IPS-15b (cell line): ENCODE measurements around the gene BTBD9.

Experiments
- H3K27me3 ChIP-seq: one replicate; pipeline ENCODE4 v1.6.1; 2013; ENCODE audit warnings: low read length; ENCODE audit not compliant: control insufficient read depth, insufficient read depth
- H3K36me3 ChIP-seq: one replicate; pipeline ENCODE4 v1.6.1; 2013; ENCODE audit warnings: low read length; ENCODE audit not compliant: control insufficient read depth, insufficient read depth
- H3K4me1 ChIP-seq: one replicate; pipeline ENCODE4 v1.6.1; 2013; ENCODE audit warnings: mild to moderate bottlenecking, low read length; ENCODE audit not compliant: control insufficient read depth, insufficient read depth
- H3K4me3 ChIP-seq: one replicate; pipeline ENCODE4 v1.5.1; 2013; ENCODE audit warnings: low read depth, low read length
- H3K9ac ChIP-seq: one replicate; pipeline ENCODE4 v1.6.1; 2013; ENCODE audit warnings: low read depth, mild to moderate bottlenecking, low read length
- H3K9me3 ChIP-seq: one replicate; pipeline ENCODE4 v1.6.1; 2013; ENCODE audit warnings: mild to moderate bottlenecking, low read length; ENCODE audit not compliant: control insufficient read depth, insufficient read depth

The BTBD9 gene

GRCh38 chr6:38209371-38210260, 430.1 kb downstream of the BTBD9 start:
- no peak overlapping the region for H3K9ac ChIP-seq
- no peak overlapping the region for H3K4me3 ChIP-seq
- H3K9me3 ChIP-seq, result no peaks in the 10 kb centered on the region
- no peaks in the 10 kb centered on the region for H3K36me3 ChIP-seq
- H3K27me3 ChIP-seq, result no peaks in the 10 kb centered on the region
- peaks cover 9% of the 10 kb centered on the region for H3K4me1 ChIP-seq

- no peak overlapping the region for H3K9ac ChIP-seq
- H3K27me3 ChIP-seq, result no peaks in the 10 kb centered on the region
- H3K4me3 ChIP-seq, result no peak overlapping the region
- peaks cover 8% of the 10 kb centered on the region for H3K4me1 ChIP-seq
- no peaks in the 10 kb centered on the region for H3K36me3 ChIP-seq
- H3K9me3 ChIP-seq, result no peaks in the 10 kb centered on the region
Observed at GRCh38 chr6:38208028-38208427, 431.7 kb downstream of the BTBD9 start.

GRCh38 chr6:38207375-38207774, 432.4 kb downstream of the BTBD9 start:
- Histone ChIP-seq H3K27me3 (no peaks in the 10 kb centered on the region), H3K4me3 (no peak overlapping the region), H3K9me3 (no peaks in the 10 kb centered on the region), H3K9ac (no peak overlapping the region), H3K4me1 (peaks cover 2% of the 10 kb centered on the region), H3K36me3 (no peaks in the 10 kb centered on the region)

GRCh38 chr6:38198219-38198618, 441.5 kb downstream of the BTBD9 start:
- Histone ChIP-seq H3K4me1 (peaks cover 5% of the 10 kb centered on the region), H3K27me3 (no peaks in the 10 kb centered on the region), H3K9me3 (no peaks in the 10 kb centered on the region), H3K4me3 (no peak overlapping the region), H3K9ac (no peak overlapping the region), H3K36me3 (no peaks in the 10 kb centered on the region)

GRCh38 chr6:38195113-38195635, 444.6 kb downstream of the BTBD9 start:
- H3K4me3 ChIP-seq, result no peak overlapping the region
- H3K4me1 ChIP-seq, result peaks cover 16% of the 10 kb centered on the region
- H3K27me3 ChIP-seq, result no peaks in the 10 kb centered on the region
- H3K9me3 ChIP-seq, result no peaks in the 10 kb centered on the region
- H3K36me3 ChIP-seq, result no peaks in the 10 kb centered on the region
- no peak overlapping the region for H3K9ac ChIP-seq

- Histone ChIP-seq H3K9me3 (no peaks in the 10 kb centered on the region), H3K27me3 (no peaks in the 10 kb centered on the region), H3K4me3 (no peak overlapping the region), H3K36me3 (no peaks in the 10 kb centered on the region), H3K4me1 (peaks cover 16% of the 10 kb centered on the region), H3K9ac (no peak overlapping the region)
Observed at GRCh38 chr6:38194589-38194988, 445.1 kb downstream of the BTBD9 start.

- Histone ChIP-seq H3K36me3 (no peaks in the 10 kb centered on the region), H3K4me3 (no peak overlapping the region), H3K9me3 (no peaks in the 10 kb centered on the region), H3K27me3 (no peaks in the 10 kb centered on the region), H3K9ac (no peak overlapping the region), H3K4me1 (peaks cover 16% of the 10 kb centered on the region)
Observed at GRCh38 chr6:38194282-38194572, 445.5 kb downstream of the BTBD9 start.

GRCh38 chr6:38193481-38194281, 446.0 kb downstream of the BTBD9 start:
- H3K4me3 ChIP-seq, result no peak overlapping the region
- no peak overlapping the region for H3K9ac ChIP-seq
- H3K27me3 ChIP-seq, result no peaks in the 10 kb centered on the region
- peaks cover 16% of the 10 kb centered on the region for H3K4me1 ChIP-seq
- no peaks in the 10 kb centered on the region for H3K36me3 ChIP-seq
- no peaks in the 10 kb centered on the region for H3K9me3 ChIP-seq

- no peaks in the 10 kb centered on the region for H3K27me3 ChIP-seq
- no peaks in the 10 kb centered on the region for H3K36me3 ChIP-seq
- H3K4me1 ChIP-seq, result peaks cover 16% of the 10 kb centered on the region
- no peaks in the 10 kb centered on the region for H3K9me3 ChIP-seq
- no peak overlapping the region for H3K9ac ChIP-seq
- no peak overlapping the region for H3K4me3 ChIP-seq
Observed at GRCh38 chr6:38193051-38193450, 446.7 kb downstream of the BTBD9 start.

- H3K36me3 ChIP-seq, result no peaks in the 10 kb centered on the region
- peaks cover 16% of the 10 kb centered on the region for H3K4me1 ChIP-seq
- no peak overlapping the region for H3K4me3 ChIP-seq
- H3K9ac ChIP-seq, result no peak overlapping the region
- no peaks in the 10 kb centered on the region for H3K9me3 ChIP-seq
- H3K27me3 ChIP-seq, result no peaks in the 10 kb centered on the region
Observed at GRCh38 chr6:38192487-38192886, 447.2 kb downstream of the BTBD9 start.

- no peaks in the 10 kb centered on the region for H3K27me3 ChIP-seq
- no peaks in the 10 kb centered on the region for H3K9me3 ChIP-seq
- peaks cover 19% of the 10 kb centered on the region for H3K4me1 ChIP-seq
Observed at GRCh38 chr6:38192011-38192410, 447.7 kb downstream of the BTBD9 start.

GRCh38 chr6:38191418-38191817, 448.3 kb downstream of the BTBD9 start:
- Histone ChIP-seq H3K36me3 (no peaks in the 10 kb centered on the region), H3K9ac (no peak overlapping the region), H3K27me3 (no peaks in the 10 kb centered on the region), H3K4me3 (no peak overlapping the region), H3K4me1 (peaks cover 19% of the 10 kb centered on the region), H3K9me3 (no peaks in the 10 kb centered on the region)

More at GRCh38 chr6:38192011-38192410, 447.7 kb downstream of the BTBD9 start:
- H3K36me3 ChIP-seq, result no peaks in the 10 kb centered on the region
- H3K4me3 ChIP-seq, result no peak overlapping the region
- no peak overlapping the region for H3K9ac ChIP-seq
